GM12872 (cell line): ENCODE data around the gene SEMG1.

ENCODE experiments used
- CTCF ChIP-seq: IDR thresholded peaks from 3 replicates; pipeline ENCODE4 v1.5.1; 2011; ENCODE audit warnings: low read depth, mild to moderate bottlenecking, low read length, moderate library complexity; ENCODE audit not compliant: insufficient read depth

The SEMG1 gene

DNA sequence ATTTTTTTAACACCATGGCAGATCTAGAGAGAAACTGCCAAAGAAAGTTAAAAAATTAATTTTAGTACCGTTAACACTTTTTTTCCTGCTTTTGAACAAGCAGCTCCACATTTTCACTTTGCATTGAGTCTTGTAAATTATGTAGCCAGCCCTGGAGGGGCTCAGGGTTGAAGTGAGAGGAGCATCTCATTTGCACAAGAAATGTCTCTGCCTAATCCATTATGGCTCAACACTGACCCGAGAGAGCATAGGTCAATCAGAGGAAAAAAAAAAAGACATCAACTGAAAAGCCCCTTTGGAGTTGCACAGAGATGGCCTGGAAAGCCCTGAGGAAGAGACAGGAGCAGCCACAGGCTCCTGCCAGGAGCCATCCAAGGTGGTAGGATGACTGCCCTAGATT lies 51.8 kb downstream of the SEMG1 start:
- no peak for TF ChIP-seq CTCF
